Endothelial cell of umbilical vein (primary cell): ENCODE data around the gene ADARB1. TPM values are rescaled to one million over a fixed set of nuclear protein-coding genes. Genes with fewer than 3 reads are reported as not detected.

Source experiments
- BruUV-seq: library from RNA; stranded (reverse); fragments of 400-500 nt; replicated peaks from 2 replicates; lab custom pipeline; 2021; lab: Mats Ljungman, UMichigan
- CTCF ChIA-PET: fragments of 300-600, 350-600 bp; sonication (Branson Sonifier 250); formaldehyde crosslinking; loops from one replicate; lab custom pipeline; 2021; ENCODE audit warnings: antibody characterized with exemption, inconsistent platforms; lab: Charles Lee
- POLR2A ChIA-PET: fragments of 300-600, 350-600 bp; sonication (Branson Sonifier 250); formaldehyde crosslinking; loops from one replicate; lab custom pipeline; 2021; ENCODE audit warnings: antibody characterized with exemption, inconsistent platforms; lab: Charles Lee
- DNase-seq: peaks from one replicate; pipeline ENCODE4 v3.0.0-alpha.2; 2011; ENCODE audit warnings: low read depth, low spot score
- FAIRE-seq: peaks from 2 replicates; lab custom pipeline; 2011; peaks lifted over from hg19 to GRCh38; lab: Jason Lieb, UNC
- H2AFZ ChIP-seq: 2 replicates; pipeline ENCODE4 v1.6.0; 2012; ENCODE audit warnings: low read depth, low read length, control low read depth, inconsistent platforms
- H3K27ac ChIP-seq: 2 replicates; pipeline ENCODE4 v1.5.1; 2011; ENCODE audit warnings: low read depth, mild to moderate bottlenecking, control low read depth, low read length, moderate library complexity; ENCODE audit not compliant: insufficient read depth
- H3K27me3 ChIP-seq, 2 experiments: 2 replicates each; pipeline versions ENCODE4 v1.6.0 to v1.6.1; 2011; ENCODE audit warnings: low read length in 2 of 2, mixed read lengths in 1 of 2; ENCODE audit not compliant: control insufficient read depth in 2 of 2, insufficient read depth in 2 of 2
- H3K36me3 ChIP-seq, 2 experiments: 2 replicates in 1 of 2; 3 replicates in 1 of 2; pipeline ENCODE4 v1.5.1; 2011; ENCODE audit warnings: low read length in 2 of 2, mild to moderate bottlenecking in 1 of 2, moderate library complexity in 1 of 2; ENCODE audit not compliant: control insufficient read depth in 2 of 2, insufficient read depth in 2 of 2; ENCODE audit errors: extremely low read depth in 1 of 2
- H3K4me1 ChIP-seq: 3 replicates; pipeline ENCODE4 v1.5.1; 2011; ENCODE audit warnings: mild to moderate bottlenecking, low read length; ENCODE audit not compliant: control insufficient read depth, insufficient read depth; ENCODE audit errors: extremely low read depth
- H3K4me2 ChIP-seq: 2 replicates; pipeline ENCODE4 v1.6.1; 2011; ENCODE audit warnings: low read length, control low read depth, mixed read lengths; ENCODE audit not compliant: insufficient read depth
- H3K4me3 ChIP-seq, 3 experiments: fragments of 200-600 bp in 1 of 3; sonication (generic), shearing (Covaris generic) in 1 of 3; replicated peaks in 1 of 3; 2 replicates each; pipeline ENCODE4 v1.5.1; 2011 to 2016; ENCODE audit warnings: control low read depth in 3 of 3, low read length in 3 of 3, mild to moderate bottlenecking in 2 of 3, inconsistent platforms in 1 of 3, low read depth in 1 of 3, moderate library complexity in 1 of 3; ENCODE audit not compliant: insufficient read depth in 1 of 3
- H3K79me2 ChIP-seq: 2 replicates; pipeline ENCODE4 v1.6.0; 2012; ENCODE audit warnings: low read length, inconsistent platforms; ENCODE audit not compliant: control insufficient read depth, insufficient read depth
- H3K9ac ChIP-seq: replicated peaks from 2 replicates; pipeline ENCODE3; 2011; ENCODE audit warnings: low read length, control low read depth; ENCODE audit not compliant: insufficient read depth; ENCODE audit errors: extremely low read depth
- H3K9me1 ChIP-seq: replicated peaks from 3 replicates; pipeline ENCODE4 v1.6.0; 2011; ENCODE audit warnings: mild to moderate bottlenecking, low read length; ENCODE audit not compliant: control insufficient read depth, insufficient read depth; ENCODE audit errors: extremely low read depth
- H3K9me3 ChIP-seq: replicated peaks from 2 replicates; pipeline ENCODE4 v1.5.1; 2012; ENCODE audit warnings: low read length, inconsistent platforms; ENCODE audit not compliant: control insufficient read depth, insufficient read depth
- H4K20me1 ChIP-seq: replicated peaks from 2 replicates; pipeline ENCODE3; 2011; ENCODE audit warnings: mild to moderate bottlenecking, low read length; ENCODE audit not compliant: control insufficient read depth, insufficient read depth; ENCODE audit errors: extremely low read depth
- EZH2 ChIP-seq: IDR thresholded peaks from 2 replicates; pipeline ENCODE4 v1.6.1; 2012; ENCODE audit warnings: borderline replicate concordance, low read depth, mild to moderate bottlenecking, moderate library complexity, low read length, inconsistent platforms; ENCODE audit not compliant: severe bottlenecking
- FOS ChIP-seq: IDR thresholded peaks from 2 replicates; pipeline ENCODE4 v1.6.1; 2011; ENCODE audit warnings: mild to moderate bottlenecking, low read length, moderate library complexity, borderline replicate concordance; ENCODE audit not compliant: insufficient read depth
- GATA2 ChIP-seq: IDR thresholded peaks from 2 replicates; pipeline ENCODE4 v1.7.0; 2011; ENCODE audit warnings: low read depth, mild to moderate bottlenecking, moderate library complexity, mixed read lengths, low read length; ENCODE audit not compliant: insufficient read length, insufficient read depth
- JUN ChIP-seq: IDR thresholded peaks from 2 replicates; pipeline ENCODE4 v1.6.1; 2011; ENCODE audit warnings: borderline replicate concordance, low read depth; ENCODE audit not compliant: insufficient read length, insufficient read depth
- MYC ChIP-seq: IDR thresholded peaks from one replicate; pipeline ENCODE4 v1.6.1; 2011; ENCODE audit warnings: mild to moderate bottlenecking, low read depth, low read length
- POLR2A ChIP-seq: IDR thresholded peaks from 2 replicates; pipeline ENCODE4 v1.6.1; 2012; ENCODE audit warnings: low read depth, mild to moderate bottlenecking, control low read depth, low read length
- POLR2AphosphoS5 ChIP-seq: IDR thresholded peaks from 2 replicates; pipeline ENCODE4 v1.6.1; 2012; ENCODE audit warnings: low read depth, mild to moderate bottlenecking, control low read depth, low read length, moderate library complexity; ENCODE audit not compliant: insufficient read depth
- dilution Hi-C: fragments of 300-500 bp; cut with MboI; formaldehyde crosslinking; loops from one replicate; pipeline ENCODE4 v1.15.0; 2019; ENCODE audit warnings: low sequenced_read_pairs; ENCODE audit not compliant: extremely low pct_ligation_motif_present
- intact Hi-C: fragments of 100-400 bp; cut with micrococcal nuclease; formaldehyde crosslinking; loops from one replicate; pipeline ENCODE4 v1.10.0; 2022
- polyA plus RNA-seq, 4 experiments: library from polyadenylated mRNA; depleted of rRNA in 3 of 4; stranded (reverse) in 3 of 4; unstranded in 1 of 4; fragments of >200 nt; gene quantifications; 2 replicates each; pipeline versions ENCODE4 v1.2.1 to v1.2.3, GENCODE V29; 2011 to 2012; ENCODE audit warnings: missing spikeins in 1 of 4
- total RNA-seq: library from RNA; stranded (reverse); gene quantifications from 2 replicates; pipeline ENCODE4 v1.2.3, GENCODE V29; 2021
- TF ChIP-seq, protein P1 (sequence below): IDR thresholded peaks from 2 replicates; pipeline ENCODE4 v1.6.1; 2011; ENCODE audit not compliant: insufficient read depth, insufficient read length
- TF ChIP-seq, protein P2 (sequence below), 2 donors: IDR thresholded peaks; 1 replicate in 1 of 2; 2 replicates in 1 of 2; pipeline ENCODE4 v1.5.1; 2011; ENCODE audit warnings: low read length in 2 of 2, mild to moderate bottlenecking in 2 of 2, moderate library complexity in 2 of 2, control low read depth in 1 of 2, inconsistent platforms in 1 of 2, low read depth in 1 of 2; ENCODE audit not compliant: insufficient read depth in 1 of 2; ENCODE audit errors: extremely low read depth in 1 of 2

Gene ADARB1
- total and polyA plus RNA-seq, 2 donors (not counting 3 experiments of a cell fraction or from before 2014, with no cell fraction given) = 32.5 to 54.3 TPM

DNA sequence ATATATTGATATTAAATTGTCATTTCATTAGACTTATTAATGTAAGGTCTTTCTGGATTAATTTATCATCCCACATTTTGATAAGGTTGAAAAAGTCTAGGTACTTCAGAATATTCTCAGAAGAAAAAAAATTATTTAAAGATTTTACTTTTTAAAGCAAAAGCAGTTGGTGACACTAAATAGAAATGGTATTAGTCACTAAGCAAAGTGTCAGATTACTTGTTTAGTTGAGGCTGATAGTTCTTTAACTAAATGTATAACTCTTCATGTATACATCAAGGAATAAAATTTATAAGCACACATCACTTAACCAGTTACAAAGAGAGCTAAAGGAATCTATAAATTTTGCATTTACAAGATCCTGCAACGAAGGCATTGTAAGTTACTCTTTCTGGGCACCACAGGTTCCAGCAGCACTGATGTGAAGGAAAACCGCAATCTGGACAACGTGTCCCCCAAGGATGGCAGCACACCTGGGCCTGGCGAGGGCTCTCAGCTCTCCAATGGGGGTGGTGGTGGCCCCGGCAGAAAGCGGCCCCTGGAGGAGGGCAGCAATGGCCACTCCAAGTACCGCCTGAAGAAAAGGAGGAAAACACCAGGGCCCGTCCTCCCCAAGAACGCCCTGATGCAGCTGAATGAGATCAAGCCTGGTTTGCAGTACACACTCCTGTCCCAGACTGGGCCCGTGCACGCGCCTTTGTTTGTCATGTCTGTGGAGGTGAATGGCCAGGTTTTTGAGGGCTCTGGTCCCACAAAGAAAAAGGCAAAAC is 101.1 kb downstream of the ADARB1 start:
- intact Hi-C loops = no loop called here
- dilution Hi-C loops = no loop called here

More for the DNA sequence above, 101.1 kb downstream of the ADARB1 start:
- TF ChIP-seq, protein P1, sequence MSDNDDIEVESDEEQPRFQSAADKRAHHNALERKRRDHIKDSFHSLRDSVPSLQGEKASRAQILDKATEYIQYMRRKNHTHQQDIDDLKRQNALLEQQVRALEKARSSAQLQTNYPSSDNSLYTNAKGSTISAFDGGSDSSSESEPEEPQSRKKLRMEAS = no peak
- no peak for TF ChIP-seq EZH2
- no peak for TF ChIP-seq FOS
- no peak for TF ChIP-seq POLR2A
- no peak for TF ChIP-seq MYC
- no peak for TF ChIP-seq JUN
- TF ChIP-seq POLR2AphosphoS5 = no peak
- no peak for TF ChIP-seq GATA2
- TF ChIP-seq, protein P2, sequence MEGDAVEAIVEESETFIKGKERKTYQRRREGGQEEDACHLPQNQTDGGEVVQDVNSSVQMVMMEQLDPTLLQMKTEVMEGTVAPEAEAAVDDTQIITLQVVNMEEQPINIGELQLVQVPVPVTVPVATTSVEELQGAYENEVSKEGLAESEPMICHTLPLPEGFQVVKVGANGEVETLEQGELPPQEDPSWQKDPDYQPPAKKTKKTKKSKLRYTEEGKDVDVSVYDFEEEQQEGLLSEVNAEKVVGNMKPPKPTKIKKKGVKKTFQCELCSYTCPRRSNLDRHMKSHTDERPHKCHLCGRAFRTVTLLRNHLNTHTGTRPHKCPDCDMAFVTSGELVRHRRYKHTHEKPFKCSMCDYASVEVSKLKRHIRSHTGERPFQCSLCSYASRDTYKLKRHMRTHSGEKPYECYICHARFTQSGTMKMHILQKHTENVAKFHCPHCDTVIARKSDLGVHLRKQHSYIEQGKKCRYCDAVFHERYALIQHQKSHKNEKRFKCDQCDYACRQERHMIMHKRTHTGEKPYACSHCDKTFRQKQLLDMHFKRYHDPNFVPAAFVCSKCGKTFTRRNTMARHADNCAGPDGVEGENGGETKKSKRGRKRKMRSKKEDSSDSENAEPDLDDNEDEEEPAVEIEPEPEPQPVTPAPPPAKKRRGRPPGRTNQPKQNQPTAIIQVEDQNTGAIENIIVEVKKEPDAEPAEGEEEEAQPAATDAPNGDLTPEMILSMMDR (IDR thresholded peaks at IDR 0.05; ENCODE audit: extremely low read depth in 1 of 2, insufficient read depth in 1 of 2, low read depth in 1 of 2, low read length in 2 of 2) = no peak
- no peak for FAIRE-seq
- Histone ChIP-seq H4K20me1 (no peaks in the 10 kb centered on the region), H3K9me3 (no peaks in the 10 kb centered on the region), H3K4me3 (no peak overlapping the region), H3K79me2 (no peaks in the 10 kb centered on the region), H3K27me3 (no peaks in the 10 kb centered on the region), H3K4me1 (no peaks in the 10 kb centered on the region), H2AFZ (no peak overlapping the region), H3K36me3 (peaks cover 8% of the 10 kb centered on the region in 2 experiments), H3K9me1 (no peaks in the 10 kb centered on the region), H3K27ac (no peak overlapping the region), H3K9ac (no peak overlapping the region), H3K4me2 (no peak overlapping the region)
- no peak for DNase-seq
- POLR2A ChIA-PET = no interaction called here
- BruUV-seq = no TSS peak
- CTCF ChIA-PET = no interaction called here
